Measurements from ENCODE around the gene ZNF768.

Gene ZNF768

GRCh38 chr16:30554557-30555314 lies 28.4 kb upstream of the ZNF768 start:
- peaks cover 2% of the 10 kb centered on the region for H3K9me3 ChIP-seq (ENCODE audit: insufficient read depth, low read depth, low read length)
- WGBS (ENCODE audit: extremely low coverage, insufficient coverage, insufficient read length) = no CpG with 5 or more reads among the region's 18 CpGs
- no peak overlapping the region for H2BK120ac ChIP-seq (ENCODE audit: insufficient read depth, low read length, poor library complexity)

GRCh38 chr16:30553393-30553899 lies 27.1 kb upstream of the ZNF768 start:
- no peak overlapping the region for H2AK5ac ChIP-seq (ENCODE audit: low read length)
- H3K27me3 ChIP-seq (ENCODE audit: insufficient read depth, low read length) = no peaks in the 10 kb centered on the region
- WGBS (ENCODE audit: extremely low coverage, insufficient coverage, insufficient read length) = no CpG with 5 or more reads among the region's 2 CpGs

More at GRCh38 chr16:30554557-30555314, 28.4 kb upstream of the ZNF768 start:
- Histone ChIP-seq H2AFZ (ENCODE audit: insufficient read depth, low read length, poor library complexity) (no peak overlapping the region), H4K8ac (ENCODE audit: low read depth, low read length) (no peak overlapping the region), H3K4me2 (ENCODE audit: low read length) (no peak overlapping the region), H3K27ac (ENCODE audit: low read depth, low read length) (no peak overlapping the region), H3K27me3 (ENCODE audit: insufficient read depth, low read length) (no peaks in the 10 kb centered on the region), H4K91ac (ENCODE audit: low read depth, low read length) (no peak overlapping the region), H3K4ac (ENCODE audit: low read depth, low read length) (no peak overlapping the region), H3K14ac (ENCODE audit: low read length) (no peak overlapping the region), H4K12ac (ENCODE audit: low read depth, low read length) (no peak overlapping the region), H3K18ac (ENCODE audit: low read length) (no peak overlapping the region), H2AK5ac (ENCODE audit: low read length) (no peak overlapping the region), H3K4me3 (ENCODE audit: low read depth, low read length) (no peak overlapping the region), H3K4me1 (ENCODE audit: control insufficient read depth in 1 of 2, insufficient read depth in 2 of 2, low read length in 2 of 2) (peaks cover 7 to 11% of the 10 kb centered on the region in 2 experiments), H2BK12ac (ENCODE audit: low read length) (no peak overlapping the region), H3K9ac (ENCODE audit: low read length) (no peak overlapping the region), H2BK5ac (ENCODE audit: low read depth, low read length, poor library complexity) (no peak overlapping the region), H3K23ac (ENCODE audit: low read length) (no peak overlapping the region), H3K79me1 (ENCODE audit: low read length) (peaks cover 14% of the 10 kb centered on the region), H3K79me2 (ENCODE audit: control insufficient read depth, insufficient read depth, low read length, poor library complexity) (peaks cover 6% of the 10 kb centered on the region), H3K36me3 (ENCODE audit: control insufficient read depth in 1 of 2, insufficient read depth in 2 of 2, low read length in 2 of 2) (peaks cover 14% of the 10 kb centered on the region in 2 experiments)
- DNase-seq = no peak

GRCh38 chr16:30552956-30553355 lies 26.6 kb upstream of the ZNF768 start:
- Histone ChIP-seq H4K12ac (ENCODE audit: low read depth, low read length) (no peak overlapping the region), H3K4me1 (ENCODE audit: control insufficient read depth in 1 of 2, insufficient read depth in 2 of 2, low read length in 2 of 2) (peaks cover 16 to 20% of the 10 kb centered on the region in 2 experiments), H2BK5ac (ENCODE audit: low read depth, low read length, poor library complexity) (no peak overlapping the region), H3K4ac (ENCODE audit: low read depth, low read length) (no peak overlapping the region), H3K4me3 (ENCODE audit: low read depth, low read length) (no peak overlapping the region), H3K4me2 (ENCODE audit: low read length) (no peak overlapping the region), H3K79me2 (ENCODE audit: control insufficient read depth, insufficient read depth, low read length, poor library complexity) (peaks cover 4% of the 10 kb centered on the region), H3K18ac (ENCODE audit: low read length) (peak overlapping the region; percentile 33), H2AFZ (ENCODE audit: insufficient read depth, low read length, poor library complexity) (no peak overlapping the region), H4K91ac (ENCODE audit: low read depth, low read length) (no peak overlapping the region), H3K23ac (ENCODE audit: low read length) (no peak overlapping the region), H3K9me3 (ENCODE audit: insufficient read depth, low read depth, low read length) (peaks cover 4% of the 10 kb centered on the region), H2BK12ac (ENCODE audit: low read length) (no peak overlapping the region), H3K79me1 (ENCODE audit: low read length) (peaks cover 6% of the 10 kb centered on the region), H2AK5ac (ENCODE audit: low read length) (no peak overlapping the region), H3K14ac (ENCODE audit: low read length) (no peak overlapping the region), H3K27ac (ENCODE audit: low read depth, low read length) (no peak overlapping the region), H3K36me3 (ENCODE audit: control insufficient read depth in 1 of 2, insufficient read depth in 2 of 2, low read length in 2 of 2) (peaks cover 14% of the 10 kb centered on the region in 2 experiments), H3K9ac (ENCODE audit: low read length) (no peak overlapping the region), H3K27me3 (ENCODE audit: insufficient read depth, low read length) (no peaks in the 10 kb centered on the region), H2BK120ac (ENCODE audit: insufficient read depth, low read length, poor library complexity) (no peak overlapping the region), H4K8ac (ENCODE audit: low read depth, low read length) (no peak overlapping the region)
- DNase-seq = no peak
- WGBS (ENCODE audit: extremely low coverage, insufficient coverage, insufficient read length) = no CpG with 5 or more reads among the region's 4 CpGs

More at GRCh38 chr16:30553393-30553899, 27.1 kb upstream of the ZNF768 start:
- Histone ChIP-seq H3K4me1 (ENCODE audit: control insufficient read depth in 1 of 2, insufficient read depth in 2 of 2, low read length in 2 of 2) (peaks cover 16 to 18% of the 10 kb centered on the region in 2 experiments), H3K4me2 (ENCODE audit: low read length) (no peak overlapping the region), H2AFZ (ENCODE audit: insufficient read depth, low read length, poor library complexity) (no peak overlapping the region), H3K4me3 (ENCODE audit: low read depth, low read length) (no peak overlapping the region), H2BK12ac (ENCODE audit: low read length) (no peak overlapping the region), H3K18ac (ENCODE audit: low read length) (no peak overlapping the region), H3K79me2 (ENCODE audit: control insufficient read depth, insufficient read depth, low read length, poor library complexity) (peaks cover 6% of the 10 kb centered on the region), H4K12ac (ENCODE audit: low read depth, low read length) (no peak overlapping the region), H2BK120ac (ENCODE audit: insufficient read depth, low read length, poor library complexity) (no peak overlapping the region), H3K27ac (ENCODE audit: low read depth, low read length) (no peak overlapping the region), H3K4ac (ENCODE audit: low read depth, low read length) (no peak overlapping the region), H4K91ac (ENCODE audit: low read depth, low read length) (no peak overlapping the region), H4K8ac (ENCODE audit: low read depth, low read length) (no peak overlapping the region), H3K36me3 (ENCODE audit: control insufficient read depth in 1 of 2, insufficient read depth in 2 of 2, low read length in 2 of 2) (peaks cover 14% of the 10 kb centered on the region in 2 experiments), H2BK5ac (ENCODE audit: low read depth, low read length, poor library complexity) (no peak overlapping the region), H3K9ac (ENCODE audit: low read length) (no peak overlapping the region), H3K23ac (ENCODE audit: low read length) (no peak overlapping the region), H3K14ac (ENCODE audit: low read length) (no peak overlapping the region), H3K79me1 (ENCODE audit: low read length) (peaks cover 8% of the 10 kb centered on the region), H3K9me3 (ENCODE audit: insufficient read depth, low read depth, low read length) (peaks cover 2% of the 10 kb centered on the region)
- DNase-seq = no peak

- Histone ChIP-seq H2AK5ac (ENCODE audit: low read length) (no peak overlapping the region), H4K12ac (ENCODE audit: low read depth, low read length) (no peak overlapping the region), H3K79me1 (ENCODE audit: low read length) (peaks cover 2% of the 10 kb centered on the region), H3K9ac (ENCODE audit: low read length) (no peak overlapping the region), H3K27me3 (ENCODE audit: insufficient read depth, low read length) (no peaks in the 10 kb centered on the region), H2BK120ac (ENCODE audit: insufficient read depth, low read length, poor library complexity) (no peak overlapping the region), H4K8ac (ENCODE audit: low read depth, low read length) (no peak overlapping the region), H3K14ac (ENCODE audit: low read length) (no peak overlapping the region), H3K18ac (ENCODE audit: low read length) (no peak overlapping the region), H3K9me3 (ENCODE audit: insufficient read depth, low read depth, low read length) (peaks cover 6% of the 10 kb centered on the region), H3K23ac (ENCODE audit: low read length) (no peak overlapping the region), H2BK5ac (ENCODE audit: low read depth, low read length, poor library complexity) (no peak overlapping the region), H2BK12ac (ENCODE audit: low read length) (no peak overlapping the region), H3K79me2 (ENCODE audit: control insufficient read depth, insufficient read depth, low read length, poor library complexity) (no peaks in the 10 kb centered on the region), H3K36me3 (ENCODE audit: control insufficient read depth in 1 of 2, insufficient read depth in 2 of 2, low read length in 2 of 2) (peaks cover 14% of the 10 kb centered on the region in 2 experiments), H3K4me3 (ENCODE audit: low read depth, low read length) (no peak overlapping the region), H3K4me1 (ENCODE audit: control insufficient read depth in 1 of 2, insufficient read depth in 2 of 2, low read length in 2 of 2) (peaks cover 16% of the 10 kb centered on the region in 2 experiments), H3K4me2 (ENCODE audit: low read length) (no peak overlapping the region), H2AFZ (ENCODE audit: insufficient read depth, low read length, poor library complexity) (no peak overlapping the region), H3K27ac (ENCODE audit: low read depth, low read length) (no peak overlapping the region), H4K91ac (ENCODE audit: low read depth, low read length) (no peak overlapping the region), H3K4ac (ENCODE audit: low read depth, low read length) (no peak overlapping the region)
- DNase-seq = peak; percentile 38 to 46
- WGBS (ENCODE audit: extremely low coverage, insufficient coverage, insufficient read length) = no CpG with 5 or more reads among the region's 3 CpGs
These were observed 25.4 kb upstream of the ZNF768 start for GRCh38 chr16:30551781-30552180.
